HG02588 (cell line): ENCODE results near the gene GLO1.

Experiments used
- ATAC-seq: cut with Tn5 transposase; IDR thresholded peaks from one replicate; pipeline ENCODE4 v1.9.1; 2021; ENCODE audit warnings: mild to moderate bottlenecking, moderate library complexity; ENCODE audit not compliant: unreplicated experiment

Gene GLO1

DNA sequence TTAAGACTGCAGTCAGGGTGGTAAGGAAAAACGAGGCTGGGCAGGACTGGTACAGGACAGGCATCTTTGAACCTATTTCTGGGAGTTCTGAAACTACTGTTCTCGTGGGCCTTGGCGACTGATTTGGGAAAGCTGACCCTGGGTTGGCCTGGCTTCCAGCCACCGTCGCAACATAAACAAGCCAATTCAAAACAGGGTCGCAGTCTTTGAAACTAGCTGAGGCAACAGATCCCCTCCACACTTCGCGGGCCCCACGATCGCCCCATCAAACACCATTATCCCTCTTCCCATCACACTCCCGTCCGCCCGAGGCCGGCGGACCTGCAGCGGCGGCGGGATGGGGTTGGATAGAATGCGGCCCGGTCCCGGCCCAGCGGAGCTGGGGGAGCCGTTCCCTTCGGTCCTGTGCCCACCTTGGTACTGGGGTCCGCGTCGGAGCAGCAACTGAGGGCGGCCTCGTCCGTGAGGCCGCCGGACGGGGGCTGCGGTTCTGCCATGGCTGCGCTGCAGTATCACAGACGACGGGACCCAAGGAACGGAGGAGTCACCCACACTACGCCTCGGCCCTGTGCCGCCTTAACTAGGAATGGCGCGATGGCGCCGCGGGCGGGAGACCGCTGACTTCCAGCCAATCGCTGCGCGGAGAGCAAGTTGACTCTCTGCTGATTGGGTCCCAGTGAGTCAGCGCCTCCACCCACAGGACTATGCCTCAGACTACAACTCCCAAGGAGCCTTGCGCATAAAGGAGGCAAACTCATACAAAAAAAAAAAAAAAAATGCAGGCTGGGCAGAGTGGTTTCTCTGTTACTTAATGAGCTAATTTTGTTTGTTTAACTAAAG lies at the start of gene GLO1:
GLO1 (minus strand) TSS at position 588 of the 840 bp plus-strand sequence; CDS start at position 497, 91 bp downstream.
- ATAC-seq = peak; percentile 99

DNA sequence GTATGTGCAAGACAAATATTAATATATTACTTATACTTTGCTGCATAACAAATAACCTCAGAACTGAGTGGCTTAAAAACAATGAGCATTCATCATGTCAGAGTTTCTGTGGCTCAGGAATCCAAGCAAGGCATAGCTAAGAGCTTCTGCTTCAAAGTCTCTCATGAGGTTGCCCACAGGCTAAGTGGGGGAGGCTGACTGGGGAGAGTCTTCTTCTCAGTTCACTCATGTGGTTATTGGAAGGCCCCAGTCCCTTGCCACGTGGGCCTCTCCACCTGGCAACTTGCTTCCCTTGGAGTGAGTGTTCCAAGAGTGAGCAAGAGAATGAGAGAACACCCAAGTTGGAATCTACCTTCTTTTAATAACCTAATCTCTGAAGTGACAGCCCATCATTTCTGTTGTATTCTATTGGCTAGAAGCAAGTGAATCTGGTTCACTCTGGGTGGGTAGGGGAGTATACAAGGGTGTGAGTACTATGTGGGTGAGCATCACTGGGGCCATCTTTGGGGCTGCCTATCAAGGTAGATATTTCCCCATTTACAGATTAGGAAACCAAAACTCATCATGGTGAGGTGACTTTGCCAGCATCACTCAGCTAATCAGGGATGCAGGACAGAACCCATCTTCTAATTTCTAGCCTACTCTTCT lies 48.1 kb upstream of the GLO1 start:
- no peak for ATAC-seq

DNA sequence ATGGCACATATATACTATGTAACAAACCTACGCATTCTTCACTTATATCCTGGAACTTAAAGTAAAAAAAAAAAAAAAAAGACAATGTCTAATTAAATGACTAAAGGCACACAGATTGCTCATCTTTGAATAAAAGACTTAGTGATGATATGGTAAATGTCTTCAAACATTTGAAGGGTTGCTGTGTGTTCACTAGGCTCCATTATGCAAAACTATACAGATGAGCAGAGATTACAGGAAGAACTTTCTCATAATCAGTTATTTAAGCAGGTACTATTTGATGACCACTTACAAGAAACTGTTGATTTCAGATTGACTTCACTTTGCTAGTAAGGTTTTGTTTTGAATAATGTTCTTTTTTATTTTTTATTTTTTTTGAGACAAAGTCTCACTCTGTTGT lies 46.5 kb upstream of the GLO1 start:
- no peak for ATAC-seq

DNA sequence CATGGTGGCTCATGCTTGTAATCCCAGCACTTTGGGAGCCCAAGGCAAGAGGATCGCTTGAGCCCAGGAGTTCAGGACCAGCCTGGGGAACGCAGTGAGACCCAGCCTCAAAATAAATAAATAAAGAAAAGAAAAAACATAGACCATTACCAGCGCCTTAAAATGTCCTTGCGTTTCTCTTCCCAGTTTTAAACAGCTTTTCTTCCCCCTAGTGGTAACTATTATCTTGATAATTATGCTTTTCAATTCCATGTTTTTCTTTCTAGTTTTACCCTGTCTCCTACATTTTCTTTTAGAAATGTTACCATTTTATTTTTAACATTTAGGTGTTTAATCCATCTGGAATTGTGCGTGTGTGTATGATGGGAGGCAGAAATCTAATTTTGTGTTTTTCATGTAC lies 36.6 kb upstream of the GLO1 start:
- no peak for ATAC-seq

DNA sequence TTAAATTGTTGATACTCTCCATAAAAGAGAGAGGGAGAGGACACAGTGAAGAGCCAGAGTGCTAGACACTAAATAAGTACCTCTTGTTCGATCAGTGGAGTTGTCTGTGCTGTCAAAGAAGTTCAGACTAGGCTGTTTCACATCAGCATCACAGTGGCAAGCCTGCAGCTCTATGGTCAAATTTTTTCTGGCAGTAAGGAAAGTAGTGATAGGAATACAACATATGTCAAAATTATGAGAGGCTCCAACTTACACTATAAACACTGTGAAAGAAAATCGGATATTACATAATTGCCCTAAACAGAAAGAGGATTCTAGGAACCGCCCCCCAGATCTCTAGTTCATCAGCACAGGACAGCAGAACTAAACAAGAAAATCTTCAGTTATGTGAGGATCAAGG lies 35.3 kb upstream of the GLO1 start:
- no peak for ATAC-seq

DNA sequence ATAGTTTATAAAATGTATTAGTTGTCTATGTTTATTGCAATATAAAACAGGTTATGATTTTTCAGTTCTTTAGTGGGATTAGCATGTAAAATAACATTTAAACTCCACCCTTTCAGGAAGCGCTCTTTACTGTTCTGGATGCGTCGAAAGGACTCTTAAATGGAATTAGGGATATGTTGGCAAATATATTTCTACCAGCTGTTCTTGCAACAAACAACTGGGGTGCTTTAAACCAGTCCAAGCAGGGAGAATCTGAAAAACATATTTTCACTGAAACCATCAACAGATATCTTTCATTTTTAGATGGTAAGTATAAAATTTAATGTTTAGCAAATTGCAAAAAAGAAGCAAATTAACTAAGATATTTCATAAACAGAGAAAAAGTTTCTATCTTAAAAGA lies 34.0 kb upstream of the GLO1 start:
- ATAC-seq = no peak

DNA sequence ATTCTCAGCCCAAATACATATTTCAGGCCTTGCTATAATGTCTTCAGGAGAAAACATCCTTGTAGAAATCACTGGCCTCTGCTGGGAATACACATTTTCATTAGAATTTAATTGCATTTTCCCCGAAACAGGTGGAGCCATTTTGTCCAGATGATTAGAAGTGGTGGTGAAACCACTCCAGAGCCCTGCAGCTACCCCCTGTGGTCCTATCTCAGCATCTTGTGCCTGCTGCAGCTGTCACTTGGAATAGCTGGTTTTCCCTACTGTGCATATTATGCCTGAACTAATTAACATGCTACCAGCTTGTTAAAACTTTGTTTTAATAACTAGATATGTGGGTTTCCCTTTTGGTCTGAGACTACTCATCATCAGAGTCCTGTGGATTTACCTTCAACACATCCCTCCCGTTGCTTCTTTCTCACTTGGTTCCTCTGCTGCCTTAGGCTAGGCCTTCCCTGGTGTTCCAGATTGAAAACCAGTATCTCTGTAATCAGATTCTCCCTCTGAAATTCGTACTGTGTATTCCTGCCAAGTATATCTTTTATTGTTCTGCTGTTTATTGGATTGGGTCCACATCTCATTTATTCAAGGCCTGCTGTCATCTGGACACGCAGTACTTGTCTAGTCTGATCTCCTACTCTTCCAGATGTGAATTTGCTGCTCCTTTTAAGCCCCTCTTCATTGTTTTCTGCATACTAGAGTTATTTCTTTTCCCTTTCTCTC lies 27.4 kb upstream of the GLO1 start:
- ATAC-seq = no peak

DNA sequence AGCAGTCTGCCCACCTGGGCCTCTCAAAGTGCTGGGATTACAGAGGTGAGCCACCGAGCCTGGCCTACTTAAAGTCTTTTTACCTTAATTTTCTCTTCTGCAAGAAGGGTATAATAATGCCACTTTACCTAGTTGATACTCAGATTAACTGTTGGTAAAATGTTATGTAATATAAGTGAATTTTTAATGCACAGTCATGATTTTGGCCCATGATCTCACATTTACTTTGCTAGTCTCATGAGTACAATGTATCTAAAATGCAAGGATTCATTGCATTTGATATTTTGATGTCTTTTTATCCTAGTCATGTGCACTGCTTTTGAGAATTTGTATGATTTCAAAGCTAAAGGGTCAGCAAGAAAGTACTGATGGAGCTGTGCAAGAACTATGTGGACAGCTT lies 25.3 kb upstream of the GLO1 start:
- no peak for ATAC-seq

DNA sequence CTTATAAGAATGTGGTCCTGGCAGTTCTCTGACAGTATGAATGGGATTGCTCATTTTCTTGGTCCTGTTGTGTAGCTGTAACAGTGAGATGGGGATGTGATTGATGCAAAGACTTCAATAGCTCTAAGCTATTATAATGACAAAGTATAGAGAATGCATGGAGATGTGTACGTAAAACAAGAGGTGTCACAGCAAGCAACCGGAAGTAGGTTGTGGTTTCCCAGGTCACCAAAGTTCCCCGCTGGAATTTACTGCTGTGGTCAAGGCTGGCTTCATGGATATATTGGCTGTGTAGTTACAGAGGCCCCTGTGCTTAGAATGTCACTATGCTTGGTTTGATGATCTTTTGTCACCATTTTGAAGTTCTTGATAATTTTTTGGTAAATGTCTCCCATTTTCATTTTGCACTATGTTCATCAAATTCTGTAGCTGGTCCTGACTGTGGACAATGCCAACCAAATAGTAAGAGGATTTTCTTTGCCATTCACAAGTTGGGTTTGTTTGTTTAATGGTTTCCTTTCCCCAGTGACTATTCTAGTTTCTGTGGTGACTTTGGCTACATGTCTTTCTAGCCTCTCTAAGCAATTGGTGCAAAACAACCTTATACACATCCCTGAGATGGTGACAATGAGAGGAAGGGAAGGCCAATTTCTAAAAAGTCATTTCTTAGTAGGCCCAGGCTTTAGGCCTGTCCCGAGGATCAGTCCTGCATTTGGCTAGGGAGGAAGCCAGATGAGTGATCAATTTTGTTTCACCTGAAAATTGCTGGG lies 22.7 kb upstream of the GLO1 start:
- no peak for ATAC-seq

DNA sequence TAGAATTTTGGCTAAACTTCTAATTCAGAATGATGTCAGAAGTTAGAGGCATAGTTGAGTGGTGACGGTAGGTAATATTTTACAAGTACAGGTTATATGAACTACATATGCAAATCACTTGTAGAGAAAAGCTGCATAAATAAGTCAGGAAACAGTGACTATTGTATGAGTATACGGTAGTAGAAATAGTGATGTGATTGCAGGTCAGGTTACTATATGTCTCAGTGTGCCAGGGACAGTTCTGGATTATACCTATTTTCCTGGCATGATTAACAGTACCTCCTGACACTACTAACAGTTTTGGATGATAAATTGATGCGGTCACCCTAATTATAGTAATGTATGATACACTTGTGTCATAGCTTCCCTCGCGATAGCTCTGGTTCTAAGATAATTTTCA lies 21.4 kb upstream of the GLO1 start:
- no peak for ATAC-seq

DNA sequence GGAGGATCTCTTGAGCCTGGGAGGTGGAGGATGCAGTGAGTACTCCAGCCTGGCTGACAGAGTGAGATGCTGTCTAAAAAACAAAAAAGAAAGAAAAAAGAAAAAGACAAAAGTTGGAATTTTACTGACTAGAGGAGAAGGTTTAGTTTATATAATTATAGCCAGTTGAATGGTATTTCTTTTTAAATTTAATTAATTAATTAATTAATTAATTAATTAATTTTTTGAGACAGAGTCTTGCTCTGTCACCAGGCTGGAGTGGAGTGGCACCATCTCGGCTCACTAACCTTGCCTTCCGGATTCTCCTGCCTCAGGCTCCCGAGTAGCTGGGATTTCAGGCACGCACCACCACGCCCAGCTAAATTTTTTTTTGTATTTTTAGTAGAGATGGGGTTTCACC lies 20.8 kb upstream of the GLO1 start:
- no peak for ATAC-seq

DNA sequence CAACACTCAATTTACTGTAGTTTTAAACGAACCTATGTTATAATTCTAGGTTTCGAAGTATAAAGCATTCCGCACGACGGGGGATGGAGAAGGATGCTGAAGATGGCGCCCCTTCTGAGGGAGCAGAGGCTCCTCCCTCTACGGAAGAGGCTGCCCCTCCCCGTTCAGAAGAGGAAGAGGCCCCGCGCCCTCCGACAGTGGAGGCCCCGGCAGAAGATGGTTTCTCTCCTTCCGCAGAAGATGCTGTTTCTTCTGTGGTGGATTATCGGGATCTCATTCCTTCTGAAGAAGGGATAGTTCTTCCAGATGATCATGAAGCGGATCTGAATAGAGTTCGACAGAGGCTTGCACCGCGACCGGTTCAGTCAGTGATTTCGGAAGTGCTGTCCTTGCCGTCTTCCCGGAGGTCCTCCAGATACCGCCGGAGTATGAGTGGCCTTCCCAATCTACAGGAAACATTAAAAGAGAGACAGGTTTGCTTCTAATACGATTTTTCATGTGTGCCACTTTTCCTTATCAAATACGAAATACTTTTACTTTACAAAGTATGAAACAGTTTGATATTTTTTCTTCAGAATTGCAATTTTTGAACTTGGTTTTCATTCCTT lies 19.9 kb upstream of the GLO1 start:
- ATAC-seq = no peak

DNA sequence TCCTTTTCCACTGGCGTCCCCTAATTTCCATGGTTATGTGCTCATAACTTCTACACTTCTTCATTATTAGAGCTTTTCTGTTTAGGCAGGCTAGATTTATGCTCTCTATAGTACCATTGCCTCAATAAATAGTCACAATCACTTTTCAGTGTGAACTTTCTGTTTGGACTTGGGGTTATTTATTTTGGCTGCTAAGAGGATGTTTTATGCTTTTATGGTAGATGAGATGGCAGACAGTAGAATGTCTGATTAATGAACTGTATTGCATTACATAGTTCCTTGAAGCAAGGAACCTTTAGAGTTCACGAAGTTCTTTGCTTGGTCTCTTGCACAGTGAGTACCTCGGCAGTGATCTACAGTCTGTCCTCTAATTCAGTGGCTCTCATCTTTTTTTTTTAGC lies 19.1 kb upstream of the GLO1 start:
- ATAC-seq = no peak

DNA sequence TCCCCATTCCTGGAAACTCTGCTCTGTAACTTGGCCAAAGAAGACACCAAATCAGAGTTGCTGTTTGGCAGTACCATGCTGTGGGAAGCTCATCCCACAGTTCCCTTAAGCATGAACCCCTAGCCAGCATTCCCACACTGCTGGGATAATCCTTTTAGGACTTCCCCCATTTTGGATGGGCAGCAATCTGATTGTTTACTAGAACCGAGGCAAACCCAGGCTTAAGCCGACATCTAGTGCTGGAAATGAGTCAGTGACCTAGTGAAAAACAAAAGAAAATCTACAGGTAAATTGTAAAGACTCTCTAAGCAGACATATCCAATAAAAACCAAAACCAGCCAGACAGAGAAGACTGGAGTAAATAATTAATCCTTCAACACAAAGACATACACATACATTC lies 17.4 kb upstream of the GLO1 start:
- ATAC-seq = no peak

DNA sequence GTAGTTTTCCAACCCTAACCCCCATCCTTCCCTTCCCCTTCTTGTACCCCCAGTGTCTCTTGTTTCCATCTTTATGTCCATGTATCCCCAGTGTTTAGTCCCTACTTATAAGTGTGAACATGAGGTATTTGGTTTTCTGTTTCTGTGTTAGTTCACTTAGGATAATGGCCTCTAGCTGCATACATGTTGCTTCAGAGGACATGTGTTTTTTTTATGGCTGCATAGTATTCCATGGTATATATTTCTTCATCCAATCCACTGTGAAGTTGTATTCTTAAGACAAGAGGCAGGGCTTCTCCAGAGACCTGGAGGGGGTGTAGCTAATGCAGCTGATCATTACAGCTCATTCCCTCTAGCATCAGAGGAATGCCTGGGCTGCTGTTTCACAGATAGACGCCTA lies 16.4 kb upstream of the GLO1 start:
- no peak for ATAC-seq

DNA sequence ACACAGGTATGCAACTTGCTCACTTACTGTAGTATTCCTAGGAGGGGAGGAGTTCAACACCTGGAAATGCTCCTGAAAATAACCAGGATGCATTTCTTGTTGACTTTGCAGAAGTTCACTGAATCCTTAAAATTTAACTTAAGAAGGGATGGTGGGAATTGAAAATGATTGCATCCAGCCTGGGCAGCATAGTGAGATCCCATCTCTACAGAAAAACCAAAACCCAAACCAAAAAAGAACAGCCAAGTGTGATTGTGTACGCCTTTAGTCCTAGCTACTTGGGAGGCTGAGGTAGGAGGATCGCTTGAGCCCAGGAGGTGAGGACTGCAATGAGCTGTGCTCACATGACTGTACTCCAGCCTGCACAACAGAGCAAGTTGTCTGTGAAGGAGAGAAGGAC lies 13.9 kb upstream of the GLO1 start:
- ATAC-seq = no peak

DNA sequence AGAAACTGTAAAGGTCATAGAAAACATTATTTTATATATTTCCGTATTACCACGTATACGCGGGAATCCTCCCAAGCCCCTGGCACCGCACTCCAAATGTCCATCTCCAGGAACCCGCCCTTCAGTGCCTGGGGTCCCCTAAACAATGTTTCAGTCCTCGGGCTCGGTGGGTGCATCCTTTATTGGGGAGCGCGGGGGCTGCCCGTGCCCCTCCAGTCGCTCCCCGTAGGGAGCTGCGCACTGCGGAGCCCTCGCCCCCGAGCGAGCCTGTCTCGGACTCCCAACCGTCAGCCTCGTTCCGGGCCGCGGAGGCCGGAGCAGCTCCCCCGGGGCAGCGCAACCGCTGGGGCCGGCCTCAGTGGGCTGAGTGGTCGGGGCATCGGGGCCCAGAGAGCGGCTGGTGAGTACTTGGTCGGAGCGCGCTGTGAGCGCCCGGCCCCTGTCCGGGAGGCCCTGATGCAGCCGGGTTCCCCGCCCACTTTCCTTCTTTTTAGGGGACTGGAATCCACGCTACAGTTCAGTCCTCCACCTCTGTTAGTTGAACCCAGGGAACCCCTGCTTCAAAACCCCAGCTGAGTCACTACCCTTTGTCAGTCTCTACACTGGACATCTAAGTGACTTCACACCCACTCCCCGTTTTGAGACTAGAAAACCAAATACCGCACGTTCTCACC lies 12.2 kb upstream of the GLO1 start, which contains the start of gene DNAH8:
DNAH8 (plus strand) TSS at position 296 of the 674 bp plus-strand sequence. CDS start 7,499 bp downstream, outside the sequence.
- ATAC-seq = no peak

DNA sequence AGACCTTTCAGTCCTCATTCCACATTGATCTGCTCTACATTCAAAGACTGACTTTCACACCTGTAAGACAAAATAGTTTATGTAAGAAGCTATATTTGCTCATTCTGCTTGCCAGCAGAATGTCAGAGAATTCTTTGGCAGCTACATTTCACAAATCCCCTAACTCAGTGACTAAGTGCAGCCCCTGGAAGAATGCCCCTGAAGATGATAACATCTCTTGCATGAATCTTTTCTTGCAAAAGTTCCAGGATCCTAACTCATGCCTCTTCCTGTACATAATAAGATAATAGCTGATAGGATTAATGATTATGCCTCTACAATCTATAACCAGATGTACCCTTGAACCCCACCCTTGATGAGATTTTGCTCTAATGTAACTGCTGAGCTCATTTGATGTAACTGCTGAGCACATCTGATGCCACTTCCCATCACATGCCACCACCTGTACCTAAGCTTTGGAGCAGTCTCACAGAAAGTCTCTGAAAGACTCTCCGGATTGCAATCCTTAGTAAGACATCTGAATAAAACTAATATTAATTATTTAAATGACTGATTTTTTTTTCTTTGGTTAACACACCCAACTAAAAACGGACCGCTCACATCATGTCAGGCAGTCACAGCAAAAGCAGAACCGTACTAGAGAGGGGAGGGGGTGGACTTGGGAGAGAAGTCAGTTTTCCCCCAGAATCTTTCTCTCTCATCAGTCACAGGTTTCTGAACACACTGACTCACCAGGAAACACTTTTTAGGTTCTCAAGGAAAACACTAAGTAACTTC lies 11.5 kb upstream of the GLO1 start:
- no peak for ATAC-seq

DNA sequence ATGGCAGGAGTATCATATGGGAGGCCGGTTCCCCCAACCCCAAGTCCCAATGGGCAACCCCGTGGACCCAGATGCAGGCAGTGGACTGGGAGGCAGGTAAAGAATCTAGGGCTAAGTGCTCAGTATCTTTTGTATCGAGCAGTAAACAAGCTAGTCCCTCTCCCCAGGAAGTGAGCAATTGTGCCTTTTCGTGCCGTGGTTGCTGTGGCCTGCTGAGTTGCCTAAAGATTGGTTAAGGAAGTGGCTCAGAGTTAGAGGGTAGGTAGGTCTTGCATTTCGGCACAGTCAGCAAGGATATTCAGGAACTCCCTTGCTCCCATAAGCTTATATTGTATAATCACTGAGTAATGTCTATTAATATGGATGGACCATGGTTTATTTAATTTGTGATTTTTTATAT lies 10.9 kb upstream of the GLO1 start:
- no peak for ATAC-seq
